Measurements from ENCODE around the gene NFATC2IP. TPM values are rescaled to one million over a fixed set of nuclear protein-coding genes. Genes with fewer than 3 reads are reported as not detected.
"Not testable (repeated sequence)": the region's sequence is repeated elsewhere in the genome, so short reads cannot be mapped to it uniquely, and the experiment has no call there.

Gene NFATC2IP
- total RNA-seq, 2 experiments from 2014 or later: 115 to 117 TPM

DNA sequence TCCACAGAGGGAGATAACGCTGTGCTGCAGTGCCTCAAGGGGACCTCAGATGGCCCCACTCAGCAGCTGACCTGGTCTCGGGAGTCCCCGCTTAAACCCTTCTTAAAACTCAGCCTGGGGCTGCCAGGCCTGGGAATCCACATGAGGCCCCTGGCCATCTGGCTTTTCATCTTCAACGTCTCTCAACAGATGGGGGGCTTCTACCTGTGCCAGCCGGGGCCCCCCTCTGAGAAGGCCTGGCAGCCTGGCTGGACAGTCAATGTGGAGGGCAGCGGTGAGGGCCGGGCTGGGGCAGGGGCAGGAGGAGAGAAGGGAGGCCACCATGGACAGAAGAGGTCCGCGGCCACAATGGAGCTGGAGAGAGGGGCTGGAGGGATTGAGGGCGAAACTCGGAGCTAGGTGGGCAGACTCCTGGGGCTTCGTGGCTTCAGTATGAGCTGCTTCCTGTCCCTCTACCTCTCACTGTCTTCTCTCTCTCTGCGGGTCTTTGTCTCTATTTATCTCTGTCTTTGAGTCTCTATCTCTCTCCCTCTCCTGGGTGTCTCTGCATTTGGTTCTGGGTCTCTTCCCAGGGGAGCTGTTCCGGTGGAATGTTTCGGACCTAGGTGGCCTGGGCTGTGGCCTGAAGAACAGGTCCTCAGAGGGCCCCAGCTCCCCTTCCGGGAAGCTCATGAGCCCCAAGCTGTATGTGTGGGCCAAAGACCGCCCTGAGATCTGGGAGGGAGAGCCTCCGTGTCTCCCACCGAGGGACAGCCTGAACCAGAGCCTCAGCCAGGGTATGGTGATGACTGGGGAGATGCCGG, 18.2 kb upstream of the NFATC2IP start:
- H3K27ac Mint-ChIP-seq: peak overlapping the region; percentile 46
- H3K27me3 Mint-ChIP-seq: no peaks in the 10 kb centered on the region
- ATAC-seq (ENCODE audit: low read depth) (no peak), DNase-seq (no peak)
- peaks cover 29% of the 10 kb centered on the region for H3K4me1 Mint-ChIP-seq
- POLR2A ChIA-PET: interaction anchor here (0.7 kb wide), 1 partner anchor 18 kb away, joined by 4 read pairs; the partner anchor contains the start of gene NFATC2IP
- no peaks in the 10 kb centered on the region for H3K9me3 Mint-ChIP-seq
- H3K4me3 Mint-ChIP-seq: no peak overlapping the region
- H3K36me3 Mint-ChIP-seq: peaks cover 3% of the 10 kb centered on the region

DNA sequence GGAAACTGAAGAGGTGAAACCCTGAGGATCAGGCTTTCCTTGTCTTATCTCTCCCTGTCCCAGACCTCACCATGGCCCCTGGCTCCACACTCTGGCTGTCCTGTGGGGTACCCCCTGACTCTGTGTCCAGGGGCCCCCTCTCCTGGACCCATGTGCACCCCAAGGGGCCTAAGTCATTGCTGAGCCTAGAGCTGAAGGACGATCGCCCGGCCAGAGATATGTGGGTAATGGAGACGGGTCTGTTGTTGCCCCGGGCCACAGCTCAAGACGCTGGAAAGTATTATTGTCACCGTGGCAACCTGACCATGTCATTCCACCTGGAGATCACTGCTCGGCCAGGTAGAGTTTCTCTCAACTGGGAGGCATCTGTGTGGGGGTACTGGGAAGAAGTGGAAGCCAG, 17.6 kb upstream of the NFATC2IP start:
- Mint-ChIP-seq H3K27ac (no peak overlapping the region), H3K9me3 (no peaks in the 10 kb centered on the region), H3K27me3 (no peaks in the 10 kb centered on the region), H3K4me3 (no peak overlapping the region), H3K36me3 (peaks cover 3% of the 10 kb centered on the region), H3K4me1 (peaks cover 26% of the 10 kb centered on the region)
- POLR2A ChIA-PET: interaction anchor here (0.6 to 0.7 kb wide), 2 partner anchors 17 to 93 kb away, joined by 4 to 5 read pairs; partner anchors contain the start of gene NFATC2IP
- DNase-seq: no peak
- no peak for ATAC-seq (ENCODE audit: low read depth)

DNA sequence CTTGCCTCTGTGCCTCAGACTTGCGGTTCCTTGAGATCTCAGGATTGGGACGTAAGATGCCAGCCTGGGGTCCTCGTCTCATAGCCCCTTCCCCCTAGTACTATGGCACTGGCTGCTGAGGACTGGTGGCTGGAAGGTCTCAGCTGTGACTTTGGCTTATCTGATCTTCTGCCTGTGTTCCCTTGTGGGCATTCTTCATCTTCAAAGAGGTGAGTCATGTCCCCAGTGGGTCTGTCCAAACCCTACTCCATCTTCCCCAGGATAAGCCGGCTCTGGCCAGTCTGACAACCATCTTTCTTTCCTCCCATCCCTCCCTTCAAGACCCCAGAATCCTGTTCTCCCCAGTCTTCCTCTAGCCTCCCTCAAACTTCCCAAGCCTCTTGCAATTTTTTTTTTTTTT, 15.4 kb upstream of the NFATC2IP start:
- H3K4me1 Mint-ChIP-seq: peaks cover 26% of the 10 kb centered on the region
- H3K27me3 Mint-ChIP-seq: no peaks in the 10 kb centered on the region
- no peak for DNase-seq
- POLR2A ChIA-PET: no interaction called here
- peaks cover 3% of the 10 kb centered on the region for H3K36me3 Mint-ChIP-seq
- H3K9me3 Mint-ChIP-seq: no peaks in the 10 kb centered on the region
- peak overlapping the region; percentile 78 for H3K4me3 Mint-ChIP-seq
- no peak for ATAC-seq (ENCODE audit: low read depth)
- H3K27ac Mint-ChIP-seq: peak overlapping the region; percentile 22

DNA sequence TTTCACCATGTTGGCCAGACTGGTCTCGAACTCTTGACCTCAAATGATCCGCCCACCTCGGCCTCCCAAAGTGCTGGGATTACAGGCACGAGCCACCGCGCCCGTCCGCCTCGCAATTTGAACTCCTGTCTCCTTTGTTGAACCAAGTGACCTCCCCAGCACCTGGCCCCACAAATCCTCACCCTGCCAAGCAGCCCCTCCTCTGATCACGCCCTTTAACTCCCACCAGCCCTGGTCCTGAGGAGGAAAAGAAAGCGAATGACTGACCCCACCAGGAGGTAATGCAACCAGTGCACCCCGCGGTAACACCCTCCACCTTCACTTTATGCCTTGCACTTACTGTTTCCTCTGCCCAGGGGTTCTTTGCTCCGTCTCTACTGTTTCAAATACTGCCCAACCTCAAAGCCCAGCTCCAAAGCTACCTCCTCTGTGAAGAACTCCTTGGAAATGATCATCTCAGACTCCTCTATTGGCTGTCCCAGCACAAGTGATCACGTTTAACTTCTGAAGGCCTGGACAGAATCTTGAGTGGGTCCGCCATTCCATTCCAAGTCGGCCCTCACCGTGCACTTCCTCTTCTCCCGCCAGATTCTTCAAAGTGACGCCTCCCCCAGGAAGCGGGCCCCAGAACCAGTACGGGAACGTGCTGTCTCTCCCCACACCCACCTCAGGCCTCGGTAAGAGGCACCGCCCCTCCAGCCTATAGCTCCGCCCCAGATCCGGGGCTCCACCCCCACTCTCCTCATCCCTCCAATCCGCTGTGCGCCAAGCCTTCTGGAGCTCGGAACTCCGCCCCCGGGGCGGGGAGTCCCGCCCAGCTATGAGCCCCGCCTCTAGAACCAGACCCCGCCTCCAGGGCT, 14.6 kb upstream of the NFATC2IP start:
- no peaks in the 10 kb centered on the region for H3K9me3 Mint-ChIP-seq
- peak; percentile 97 for ATAC-seq (ENCODE audit: low read depth)
- DNase-seq: peak; percentile 92
- H3K4me1 Mint-ChIP-seq: peaks cover 19% of the 10 kb centered on the region
- peak overlapping the region; percentile 32 for H3K27ac Mint-ChIP-seq
- H3K27me3 Mint-ChIP-seq: no peaks in the 10 kb centered on the region
- POLR2A ChIA-PET: interaction anchor here (0.6 to 1.0 kb wide), 6 partner anchors 9 to 442 kb away, joined by 3 to 8 read pairs (median 4); partner anchors contain the start of genes APOBR, ATXN2L, RABEP2 and TUFM
- H3K4me3 Mint-ChIP-seq: peak overlapping the region; percentile 78
- H3K36me3 Mint-ChIP-seq: peaks cover 3% of the 10 kb centered on the region

DNA sequence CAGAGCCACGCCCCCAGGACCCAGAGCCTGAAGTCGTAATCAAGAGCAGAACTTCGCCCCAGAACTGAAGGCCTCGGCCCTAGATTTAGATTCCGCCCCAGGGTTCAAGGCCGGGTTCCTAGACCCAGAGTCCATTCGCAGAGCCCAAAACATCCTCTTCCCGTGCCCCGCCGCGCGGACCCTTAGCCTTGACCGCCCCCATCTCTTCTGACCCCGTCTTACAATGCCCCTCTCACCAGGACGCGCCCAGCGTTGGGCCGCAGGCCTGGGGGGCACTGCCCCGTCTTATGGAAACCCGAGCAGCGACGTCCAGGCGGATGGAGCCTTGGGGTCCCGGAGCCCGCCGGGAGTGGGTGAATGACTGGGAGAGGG, 14.0 kb upstream of the NFATC2IP start:
- no peak for DNase-seq
- ATAC-seq (ENCODE audit: low read depth): no peak
- H3K36me3 Mint-ChIP-seq: peaks cover 3% of the 10 kb centered on the region
- peak overlapping the region; percentile 32 for H3K27ac Mint-ChIP-seq
- H3K9me3 Mint-ChIP-seq: no peaks in the 10 kb centered on the region
- H3K27me3 Mint-ChIP-seq: no peaks in the 10 kb centered on the region
- POLR2A ChIA-PET: interaction anchor here (0.6 to 1.0 kb wide), 6 partner anchors 8 to 442 kb away, joined by 3 to 8 read pairs (median 4); partner anchors contain the start of genes APOBR, ATXN2L, RABEP2 and TUFM
- H3K4me3 Mint-ChIP-seq: peak overlapping the region; percentile 78
- peaks cover 19% of the 10 kb centered on the region for H3K4me1 Mint-ChIP-seq

DNA sequence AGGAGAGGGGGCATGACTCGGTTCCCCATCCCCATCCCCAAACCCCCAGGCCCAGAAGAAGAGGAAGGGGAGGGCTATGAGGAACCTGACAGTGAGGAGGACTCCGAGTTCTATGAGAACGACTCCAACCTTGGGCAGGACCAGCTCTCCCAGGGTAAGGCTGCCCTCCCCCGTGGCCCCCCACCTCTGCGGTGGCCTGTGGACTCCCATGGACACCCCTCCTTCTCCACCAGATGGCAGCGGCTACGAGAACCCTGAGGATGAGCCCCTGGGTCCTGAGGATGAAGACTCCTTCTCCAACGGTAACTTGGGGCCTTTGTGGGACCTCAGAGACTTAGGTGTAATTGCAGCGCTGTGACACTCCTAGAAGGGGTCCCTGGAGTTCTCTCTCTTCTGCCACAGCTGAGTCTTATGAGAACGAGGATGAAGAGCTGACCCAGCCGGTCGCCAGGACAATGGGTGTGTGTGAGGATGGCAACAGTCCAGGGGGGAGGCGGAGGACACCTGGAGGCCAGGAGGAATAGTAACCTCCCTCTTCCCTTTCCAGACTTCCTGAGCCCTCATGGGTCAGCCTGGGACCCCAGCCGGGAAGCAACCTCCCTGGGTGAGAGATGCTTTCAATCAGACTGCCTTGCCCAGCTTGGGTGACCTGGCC, 13.4 kb upstream of the NFATC2IP start:
- no peak overlapping the region for H3K4me3 Mint-ChIP-seq
- H3K4me1 Mint-ChIP-seq: peaks cover 19% of the 10 kb centered on the region
- H3K9me3 Mint-ChIP-seq: no peaks in the 10 kb centered on the region
- POLR2A ChIA-PET: no interaction called here
- no peaks in the 10 kb centered on the region for H3K27me3 Mint-ChIP-seq
- no peak overlapping the region for H3K27ac Mint-ChIP-seq
- peaks cover 3% of the 10 kb centered on the region for H3K36me3 Mint-ChIP-seq
- DNase-seq (no peak), ATAC-seq (ENCODE audit: low read depth) (no peak)

DNA sequence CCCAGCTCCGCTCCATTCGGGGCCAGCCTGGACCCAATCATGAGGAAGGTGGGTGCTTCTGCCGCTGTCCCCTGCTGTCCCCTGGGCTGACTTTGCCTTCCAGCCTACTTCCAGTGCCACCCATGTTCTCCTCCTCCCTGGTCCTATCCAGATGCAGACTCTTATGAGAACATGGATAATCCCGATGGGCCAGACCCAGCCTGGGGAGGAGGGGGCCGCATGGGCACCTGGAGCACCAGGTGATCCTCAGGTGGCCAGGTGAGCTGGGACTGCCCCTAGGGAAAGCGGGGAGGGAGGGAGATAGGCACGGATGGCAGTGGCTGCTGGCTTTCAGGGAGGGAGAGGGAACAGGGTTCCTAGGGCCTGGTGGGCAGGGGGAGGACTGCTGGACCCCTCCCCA, 12.0 kb upstream of the NFATC2IP start:
- Mint-ChIP-seq H3K27me3 (no peaks in the 10 kb centered on the region), H3K9me3 (no peaks in the 10 kb centered on the region), H3K4me1 (peaks cover 16% of the 10 kb centered on the region), H3K4me3 (no peak overlapping the region), H3K27ac (no peak overlapping the region), H3K36me3 (peaks cover 3% of the 10 kb centered on the region)
- no peak for ATAC-seq (ENCODE audit: low read depth)
- POLR2A ChIA-PET: no interaction called here
- DNase-seq: no peak

DNA sequence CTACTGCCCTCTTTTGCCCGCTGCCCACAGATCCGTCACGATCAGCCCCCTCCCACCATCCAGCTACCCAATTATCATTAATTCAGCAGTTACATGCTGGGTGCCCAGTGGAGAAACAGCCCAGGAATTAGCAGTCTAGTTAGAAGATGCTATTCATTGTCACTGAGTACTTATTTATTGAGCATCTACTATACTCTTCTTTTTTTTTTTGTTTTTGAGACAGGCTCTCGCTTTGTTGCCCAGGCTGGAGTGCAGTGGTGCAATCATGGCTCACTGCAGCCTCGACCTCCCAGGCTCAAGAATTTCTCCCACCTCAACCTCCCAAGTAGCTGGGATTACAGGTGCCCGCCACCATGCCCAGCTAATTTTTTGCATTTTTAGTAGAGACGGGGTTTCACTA, 10.9 kb upstream of the NFATC2IP start:
- H3K36me3 Mint-ChIP-seq; H3K9me3 Mint-ChIP-seq; H3K27ac Mint-ChIP-seq; H3K4me3 Mint-ChIP-seq; ATAC-seq (ENCODE audit: low read depth); POLR2A ChIA-PET; H3K27me3 Mint-ChIP-seq; DNase-seq: not testable (repeated sequence)
- peaks cover 21% of the 10 kb centered on the region for H3K4me1 Mint-ChIP-seq

DNA sequence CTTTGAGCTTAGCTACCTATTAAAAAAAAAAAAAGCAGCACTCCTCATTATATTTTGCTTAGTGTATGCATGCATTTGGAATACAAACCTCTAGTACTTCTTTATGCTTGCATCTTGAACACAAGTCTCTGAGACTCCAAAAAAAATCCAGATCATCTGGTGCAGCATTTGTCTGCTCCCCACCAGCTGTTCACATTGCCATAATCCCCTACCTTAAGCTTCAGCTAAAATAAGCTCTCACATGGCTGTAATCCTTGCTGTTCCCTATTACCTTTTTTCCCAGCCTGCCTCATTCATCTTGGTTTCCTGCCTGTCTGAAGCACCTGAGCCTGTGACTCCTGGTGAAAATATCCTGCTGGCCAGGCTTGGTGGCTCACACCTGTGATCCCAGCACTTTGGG, 7.5 kb upstream of the NFATC2IP start:
- Mint-ChIP-seq H3K36me3 (no peaks in the 10 kb centered on the region), H3K27ac (no peak overlapping the region), H3K27me3 (peaks cover 5% of the 10 kb centered on the region), H3K4me3 (no peak overlapping the region), H3K9me3 (no peaks in the 10 kb centered on the region), H3K4me1 (peaks cover 13% of the 10 kb centered on the region)
- POLR2A ChIA-PET: interaction anchor here (2.7 to 3.7 kb wide), 2 partner anchors 18 to 80 kb away, joined by 11 to 12 read pairs; partner anchors contain the start of genes RABEP2 and SH2B1
- ATAC-seq (ENCODE audit: low read depth): no peak
- no peak for DNase-seq

DNA sequence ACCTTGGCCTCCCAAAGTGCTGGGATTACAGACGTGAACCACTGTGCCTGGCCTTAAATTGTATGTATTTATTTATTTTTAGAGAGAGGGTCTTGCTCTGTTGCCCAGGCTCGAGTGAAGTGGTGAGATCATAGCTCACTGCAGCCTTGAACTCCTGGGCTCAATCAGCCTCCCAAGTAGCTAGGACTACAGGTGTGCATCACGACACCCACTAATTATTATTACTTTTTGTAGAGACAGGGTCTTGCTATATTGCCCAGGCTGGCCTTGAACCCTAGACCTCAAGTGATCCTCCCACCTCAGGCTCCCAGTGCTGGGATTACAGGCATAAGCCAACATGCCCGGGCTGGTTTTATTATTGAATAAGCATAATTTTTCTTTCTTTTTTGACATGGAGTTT, 4.1 kb upstream of the NFATC2IP start:
- Mint-ChIP-seq H3K4me3 (no peak overlapping the region), H3K9me3 (no peaks in the 10 kb centered on the region), H3K27me3 (peaks cover 5% of the 10 kb centered on the region), H3K4me1 (peaks cover 14% of the 10 kb centered on the region), H3K36me3 (peaks cover 5% of the 10 kb centered on the region), H3K27ac (no peak overlapping the region)
- ATAC-seq (ENCODE audit: low read depth) (no peak), DNase-seq (no peak)
- POLR2A ChIA-PET: no interaction called here

DNA sequence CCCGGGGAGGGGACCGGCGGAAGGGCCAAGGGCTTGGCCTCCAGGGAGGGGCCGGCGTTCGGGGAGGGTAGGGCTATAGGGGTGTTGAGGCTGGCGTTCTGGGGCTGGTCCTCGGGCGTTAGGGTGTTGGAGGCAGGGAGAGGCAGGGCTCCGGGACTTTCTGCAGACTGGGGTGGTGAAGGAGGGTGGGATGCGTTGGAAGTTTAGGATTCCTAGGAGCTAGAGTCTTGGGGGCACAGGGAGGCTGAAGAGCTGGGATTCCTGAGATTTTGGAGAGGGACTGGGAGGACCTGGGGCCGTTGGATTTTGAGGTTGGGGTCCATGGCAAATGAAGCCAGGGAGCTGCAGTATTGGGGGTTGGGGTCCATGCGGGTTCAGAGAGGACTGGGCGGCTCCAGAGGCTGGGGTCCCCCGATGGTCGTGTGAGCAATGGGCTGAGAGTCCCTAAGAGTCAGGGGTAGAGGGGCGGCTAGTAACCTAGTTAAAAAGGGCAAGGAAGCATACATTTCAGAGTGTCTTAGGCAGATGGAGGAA, 740 bp downstream of the NFATC2IP start:
- H3K36me3 Mint-ChIP-seq: peaks cover 23% of the 10 kb centered on the region
- no peak for DNase-seq
- peak overlapping the region; percentile 98 for H3K4me3 Mint-ChIP-seq

DNA sequence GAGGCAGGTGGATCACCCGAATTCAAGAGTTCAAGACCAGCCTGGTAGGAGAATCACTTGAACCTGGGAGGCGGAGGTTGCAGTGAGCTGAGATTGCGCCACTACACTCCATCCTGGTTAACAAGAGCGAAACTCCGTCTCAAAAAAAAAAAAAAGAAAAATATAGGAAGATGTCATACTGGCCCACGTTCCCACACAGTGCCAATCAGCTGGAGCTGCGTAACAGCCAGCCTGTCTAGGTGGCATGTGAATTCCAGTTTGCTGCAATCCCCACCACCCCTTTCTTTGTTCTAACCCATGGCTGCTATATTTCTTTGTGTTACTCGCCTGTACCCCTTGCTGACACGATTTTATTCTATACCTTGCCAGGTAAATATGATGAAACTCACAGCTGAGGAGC, 7.5 kb downstream of the NFATC2IP start:
- H3K27ac Mint-ChIP-seq: no peak overlapping the region
- no peak overlapping the region for H3K4me3 Mint-ChIP-seq
- peaks cover 16% of the 10 kb centered on the region for H3K4me1 Mint-ChIP-seq
- ATAC-seq (ENCODE audit: low read depth) (no peak), DNase-seq (no peak)
- POLR2A ChIA-PET: no interaction called here
- H3K36me3 Mint-ChIP-seq: peaks cover 37% of the 10 kb centered on the region
- H3K9me3 Mint-ChIP-seq: no peaks in the 10 kb centered on the region
- no peaks in the 10 kb centered on the region for H3K27me3 Mint-ChIP-seq

More for the DNA sequence above, 740 bp downstream of the NFATC2IP start:
- peak overlapping the region; percentile 98 for H3K27ac Mint-ChIP-seq
- no peak for ATAC-seq (ENCODE audit: low read depth)
- POLR2A ChIA-PET: interaction anchor here (0.5 to 1.2 kb wide), 6 partner anchors 16 to 88 kb away, joined by 3 to 6 read pairs (median 4); partner anchors contain the start of genes LAT and SH2B1
- peaks cover 5% of the 10 kb centered on the region for H3K27me3 Mint-ChIP-seq
- H3K9me3 Mint-ChIP-seq: no peaks in the 10 kb centered on the region
- peaks cover 23% of the 10 kb centered on the region for H3K4me1 Mint-ChIP-seq

DNA sequence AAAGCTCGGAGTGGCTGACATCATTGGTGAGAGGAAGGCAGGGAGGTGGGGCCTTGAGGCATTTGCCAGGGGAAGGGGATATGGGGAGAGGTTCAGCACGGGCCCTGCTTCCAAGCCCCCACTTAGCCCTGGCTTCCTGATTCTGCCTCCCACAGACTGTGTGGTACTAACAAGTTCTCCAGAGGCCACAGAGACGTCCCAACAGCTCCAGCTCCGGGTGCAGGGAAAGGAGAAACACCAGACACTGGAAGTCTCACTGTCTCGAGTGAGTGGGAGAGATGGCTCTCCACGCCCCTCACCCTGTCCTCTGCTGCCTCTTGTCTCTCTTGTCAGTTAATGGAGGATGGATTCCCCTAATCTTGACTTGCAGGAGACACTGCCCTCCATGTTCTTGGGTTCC, 8.1 kb downstream of the NFATC2IP start:
- Mint-ChIP-seq H3K27ac (no peak overlapping the region), H3K4me1 (peaks cover 11% of the 10 kb centered on the region), H3K4me3 (no peak overlapping the region), H3K36me3 (peaks cover 37% of the 10 kb centered on the region), H3K27me3 (no peaks in the 10 kb centered on the region), H3K9me3 (no peaks in the 10 kb centered on the region)
- ATAC-seq (ENCODE audit: low read depth) (no peak), DNase-seq (no peak)
- POLR2A ChIA-PET: no interaction called here

Measured in activated naive CD8-positive, alpha-beta T cell treated with anti-CD3 and anti-CD28 coated beads, Interleukin-2, amount 10 ng/mL, durations not matched to agents 7 days and 5 days (primary cell).